Breast epithelium (tissue), 4 donors: ENCODE results near the gene ITPR3. TPM values are rescaled to one million over a fixed set of nuclear protein-coding genes. Genes with fewer than 3 reads are reported as not detected.

Experiments used
- DNase-seq, 2 donors: peaks; one replicate each; pipeline ENCODE4 v3.0.0-alpha.2; 2019; ENCODE audit warnings: low spot score in 2 of 2
- H3K27ac ChIP-seq, 2 donors: fragments of 200-600 bp; sonication (generic) in 1 of 2; one replicate each; pipeline ENCODE4 v1.5.1; 2016 to 2019; ENCODE audit warnings: mild to moderate bottlenecking in 1 of 2
- H3K27me3 ChIP-seq, 2 donors: fragments of 200-600 bp; sonication (generic) in 1 of 2; one replicate each; pipeline versions ENCODE4 v1.5.1 to v1.6.0; 2017 to 2019; ENCODE audit warnings: control low read depth in 1 of 2, mild to moderate bottlenecking in 1 of 2
- H3K36me3 ChIP-seq: fragments of 200-600 bp; one replicate; pipeline ENCODE4 v1.5.1; 2019
- H3K4me1 ChIP-seq, 2 donors: fragments of 200-600 bp; sonication (generic); one replicate each; pipeline ENCODE4 v1.5.1; 2016 to 2019; ENCODE audit warnings: control low read depth in 1 of 2
- H3K4me3 ChIP-seq, 3 donors: fragments of 200-600 bp; sonication (generic); 1 replicate in 2 of 3; 2 replicates in 1 of 3; pipeline ENCODE4 v1.5.1; 2016 to 2019; ENCODE audit warnings: mild to moderate bottlenecking in 3 of 3, moderate library complexity in 2 of 3
- H3K9me3 ChIP-seq, 2 donors: fragments of 200-600 bp; sonication (generic) in 1 of 2; one replicate each; pipeline ENCODE4 v1.5.1; 2016 to 2019; ENCODE audit warnings: control low read depth in 1 of 2
- POLR2A ChIP-seq: fragments of 450-650 bp; IDR thresholded peaks from one replicate; pipeline ENCODE4 v1.6.1; 2016; ENCODE audit warnings: antibody characterized with exemption, mild to moderate bottlenecking, moderate library complexity
- POLR2AphosphoS5 ChIP-seq, 3 donors: sonication (generic); formaldehyde crosslinking; IDR thresholded peaks; one replicate each; pipeline ENCODE4 v1.6.1; 2017; ENCODE audit warnings: antibody characterized with exemption in 3 of 3
- intact Hi-C: fragments of 100-400 bp; cut with DNase I; formaldehyde crosslinking; loops from one replicate; pipeline ENCODE4 v1.15.1; 2023; ENCODE audit warnings: low total_unique reads
- total RNA-seq, 3 donors: library from RNA; depleted of rRNA; stranded (reverse); fragments of >200 nt; gene quantifications; one replicate each; pipeline ENCODE4 v1.1.0, GENCODE V29; 2016
- TF ChIP-seq, protein P1 (sequence below), 3 donors: fragments of 450-650 bp; IDR thresholded peaks; one replicate each; pipeline ENCODE4 v1.5.1; 2016 to 2017; ENCODE audit warnings: antibody characterized with exemption in 3 of 3, mild to moderate bottlenecking in 3 of 3, moderate library complexity in 3 of 3

The ITPR3 gene
- total RNA-seq, 3 donors from 2014 or later: 18.4 to 40.0 (median 27.7) TPM

DNA sequence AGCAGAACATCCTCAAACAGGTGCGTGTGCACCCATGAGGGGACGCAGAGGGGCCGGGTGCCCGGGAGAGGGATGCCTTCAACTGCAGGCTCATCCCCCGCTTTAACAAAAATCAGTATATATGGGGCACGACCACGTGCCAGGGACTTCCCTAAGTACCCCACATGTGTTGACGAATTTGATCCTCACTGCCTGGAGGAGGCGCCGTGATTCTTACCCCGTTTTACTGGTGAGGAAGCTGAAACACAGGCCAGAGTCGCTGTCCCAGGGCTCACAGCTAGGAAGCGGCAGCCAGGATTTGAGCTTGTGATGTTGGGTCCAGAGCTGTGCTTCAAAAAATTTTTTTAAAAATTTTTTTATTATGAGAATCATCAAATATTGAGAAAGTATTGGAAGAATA lies 44.8 kb downstream of the ITPR3 start:
- no peak for DNase-seq
- Histone ChIP-seq H3K36me3 (peaks cover 17% of the 10 kb centered on the region), H3K27me3 (no peaks in the 10 kb centered on the region), H3K4me1 (no peaks in the 10 kb centered on the region), H3K4me3 (no peak overlapping the region), H3K27ac (no peak overlapping the region), H3K9me3 (no peaks in the 10 kb centered on the region)
- intact Hi-C loops: no loop called here
- TF ChIP-seq POLR2A (no peak), POLR2AphosphoS5 (IDR thresholded peaks at IDR 0.05) (no peak)
- TF ChIP-seq, protein P1, sequence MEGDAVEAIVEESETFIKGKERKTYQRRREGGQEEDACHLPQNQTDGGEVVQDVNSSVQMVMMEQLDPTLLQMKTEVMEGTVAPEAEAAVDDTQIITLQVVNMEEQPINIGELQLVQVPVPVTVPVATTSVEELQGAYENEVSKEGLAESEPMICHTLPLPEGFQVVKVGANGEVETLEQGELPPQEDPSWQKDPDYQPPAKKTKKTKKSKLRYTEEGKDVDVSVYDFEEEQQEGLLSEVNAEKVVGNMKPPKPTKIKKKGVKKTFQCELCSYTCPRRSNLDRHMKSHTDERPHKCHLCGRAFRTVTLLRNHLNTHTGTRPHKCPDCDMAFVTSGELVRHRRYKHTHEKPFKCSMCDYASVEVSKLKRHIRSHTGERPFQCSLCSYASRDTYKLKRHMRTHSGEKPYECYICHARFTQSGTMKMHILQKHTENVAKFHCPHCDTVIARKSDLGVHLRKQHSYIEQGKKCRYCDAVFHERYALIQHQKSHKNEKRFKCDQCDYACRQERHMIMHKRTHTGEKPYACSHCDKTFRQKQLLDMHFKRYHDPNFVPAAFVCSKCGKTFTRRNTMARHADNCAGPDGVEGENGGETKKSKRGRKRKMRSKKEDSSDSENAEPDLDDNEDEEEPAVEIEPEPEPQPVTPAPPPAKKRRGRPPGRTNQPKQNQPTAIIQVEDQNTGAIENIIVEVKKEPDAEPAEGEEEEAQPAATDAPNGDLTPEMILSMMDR (IDR thresholded peaks at IDR 0.05): no peak

GRCh38 chr6:33667072-33667471 lies 46.0 kb downstream of the ITPR3 start:
- no peak for DNase-seq
- H3K27me3 ChIP-seq: no peaks in the 10 kb centered on the region
- peaks cover 17% of the 10 kb centered on the region for H3K36me3 ChIP-seq
- no peak overlapping the region for H3K4me3 ChIP-seq
- H3K9me3 ChIP-seq: no peaks in the 10 kb centered on the region
- no peaks in the 10 kb centered on the region for H3K4me1 ChIP-seq
- intact Hi-C loops: no loop called here
- TF ChIP-seq, protein P1 (IDR thresholded peaks at IDR 0.05): no peak
- TF ChIP-seq POLR2A (no peak), POLR2AphosphoS5 (IDR thresholded peaks at IDR 0.05) (no peak)
- no peak overlapping the region for H3K27ac ChIP-seq

GRCh38 chr6:33667776-33668175 lies 46.7 kb downstream of the ITPR3 start:
- Histone ChIP-seq H3K27ac (no peak overlapping the region), H3K4me3 (no peak overlapping the region), H3K4me1 (no peaks in the 10 kb centered on the region), H3K27me3 (no peaks in the 10 kb centered on the region), H3K9me3 (no peaks in the 10 kb centered on the region), H3K36me3 (peaks cover 17% of the 10 kb centered on the region)
- intact Hi-C loops: no loop called here
- TF ChIP-seq POLR2AphosphoS5 (IDR thresholded peaks at IDR 0.05) (no peak), POLR2A (no peak)
- TF ChIP-seq, protein P1 (IDR thresholded peaks at IDR 0.05): no peak
- no peak for DNase-seq

- peaks cover 17% of the 10 kb centered on the region for H3K36me3 ChIP-seq
- no peak for DNase-seq
- TF ChIP-seq, protein P1 (IDR thresholded peaks at IDR 0.05): no peak
- TF ChIP-seq POLR2AphosphoS5 (IDR thresholded peaks at IDR 0.05): no peak
- TF ChIP-seq POLR2A: no peak
- H3K4me1 ChIP-seq: no peaks in the 10 kb centered on the region
- no peaks in the 10 kb centered on the region for H3K9me3 ChIP-seq
- intact Hi-C loops: no loop called here
- no peak overlapping the region for H3K27ac ChIP-seq
- no peak overlapping the region for H3K4me3 ChIP-seq
- no peaks in the 10 kb centered on the region for H3K27me3 ChIP-seq
These were observed 47.2 kb downstream of the ITPR3 start for GRCh38 chr6:33668328-33668727.

- TF ChIP-seq POLR2A (no peak), POLR2AphosphoS5 (IDR thresholded peaks at IDR 0.05) (no peak)
- TF ChIP-seq, protein P1 (IDR thresholded peaks at IDR 0.05): no peak
- no peak for DNase-seq
- intact Hi-C loops: no loop called here
- peaks cover 17% of the 10 kb centered on the region for H3K36me3 ChIP-seq
- H3K27ac ChIP-seq: no peak overlapping the region
- H3K4me1 ChIP-seq: no peaks in the 10 kb centered on the region
- H3K9me3 ChIP-seq: no peaks in the 10 kb centered on the region
- no peaks in the 10 kb centered on the region for H3K27me3 ChIP-seq
- no peak overlapping the region for H3K4me3 ChIP-seq
These were observed 47.8 kb downstream of the ITPR3 start for GRCh38 chr6:33668914-33669313.
